ENCODE data around the gene NFKBIA.

DNA sequence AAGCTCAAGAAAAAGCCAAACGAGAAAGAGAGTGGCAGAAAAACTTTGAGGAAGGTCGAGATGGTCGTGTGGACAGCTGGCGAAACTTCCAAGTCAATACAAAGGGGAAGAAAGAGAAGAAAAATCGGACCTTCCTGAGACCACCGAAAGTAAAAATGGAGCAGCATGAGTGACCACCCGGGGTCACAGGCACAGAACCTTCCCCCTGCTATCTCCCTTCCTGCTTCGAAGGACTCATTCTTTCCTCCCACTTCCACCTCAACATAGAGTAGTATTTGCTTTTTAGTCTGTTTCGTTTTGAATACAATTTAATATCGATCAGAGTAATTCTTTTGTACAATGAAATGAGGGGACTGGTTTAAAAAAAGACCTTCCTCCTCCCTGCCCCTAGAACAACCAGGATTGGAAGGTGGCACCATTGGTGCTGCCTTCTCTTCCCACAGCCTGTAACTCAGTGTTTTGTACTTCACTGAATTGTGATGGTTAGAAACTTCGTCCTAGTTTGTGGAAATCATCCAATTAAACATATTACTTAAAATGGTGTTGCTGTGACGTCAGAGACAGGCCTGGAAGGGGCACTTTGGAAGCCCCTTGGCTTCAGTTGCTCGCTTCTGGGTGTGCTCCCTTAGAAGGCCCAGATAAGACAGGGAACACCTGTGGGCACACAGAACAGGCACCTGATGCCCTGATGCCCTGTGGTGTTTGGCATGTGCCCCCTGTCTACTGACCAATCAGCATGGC, 26.1 kb upstream of the NFKBIA start:
- TF ChIP-seq, protein P1, sequence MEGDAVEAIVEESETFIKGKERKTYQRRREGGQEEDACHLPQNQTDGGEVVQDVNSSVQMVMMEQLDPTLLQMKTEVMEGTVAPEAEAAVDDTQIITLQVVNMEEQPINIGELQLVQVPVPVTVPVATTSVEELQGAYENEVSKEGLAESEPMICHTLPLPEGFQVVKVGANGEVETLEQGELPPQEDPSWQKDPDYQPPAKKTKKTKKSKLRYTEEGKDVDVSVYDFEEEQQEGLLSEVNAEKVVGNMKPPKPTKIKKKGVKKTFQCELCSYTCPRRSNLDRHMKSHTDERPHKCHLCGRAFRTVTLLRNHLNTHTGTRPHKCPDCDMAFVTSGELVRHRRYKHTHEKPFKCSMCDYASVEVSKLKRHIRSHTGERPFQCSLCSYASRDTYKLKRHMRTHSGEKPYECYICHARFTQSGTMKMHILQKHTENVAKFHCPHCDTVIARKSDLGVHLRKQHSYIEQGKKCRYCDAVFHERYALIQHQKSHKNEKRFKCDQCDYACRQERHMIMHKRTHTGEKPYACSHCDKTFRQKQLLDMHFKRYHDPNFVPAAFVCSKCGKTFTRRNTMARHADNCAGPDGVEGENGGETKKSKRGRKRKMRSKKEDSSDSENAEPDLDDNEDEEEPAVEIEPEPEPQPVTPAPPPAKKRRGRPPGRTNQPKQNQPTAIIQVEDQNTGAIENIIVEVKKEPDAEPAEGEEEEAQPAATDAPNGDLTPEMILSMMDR (IDR thresholded peaks at IDR 0.05), result no peak
- TF ChIP-seq SIN3A (IDR thresholded peaks at IDR 0.05; ENCODE audit: borderline replicate concordance, insufficient read depth, low read depth, low read length) (no peak), POLR2AphosphoS5 (IDR thresholded peaks at IDR 0.05; ENCODE audit: low read depth, low read length) (no peak)
- TF ChIP-seq, protein P2, sequence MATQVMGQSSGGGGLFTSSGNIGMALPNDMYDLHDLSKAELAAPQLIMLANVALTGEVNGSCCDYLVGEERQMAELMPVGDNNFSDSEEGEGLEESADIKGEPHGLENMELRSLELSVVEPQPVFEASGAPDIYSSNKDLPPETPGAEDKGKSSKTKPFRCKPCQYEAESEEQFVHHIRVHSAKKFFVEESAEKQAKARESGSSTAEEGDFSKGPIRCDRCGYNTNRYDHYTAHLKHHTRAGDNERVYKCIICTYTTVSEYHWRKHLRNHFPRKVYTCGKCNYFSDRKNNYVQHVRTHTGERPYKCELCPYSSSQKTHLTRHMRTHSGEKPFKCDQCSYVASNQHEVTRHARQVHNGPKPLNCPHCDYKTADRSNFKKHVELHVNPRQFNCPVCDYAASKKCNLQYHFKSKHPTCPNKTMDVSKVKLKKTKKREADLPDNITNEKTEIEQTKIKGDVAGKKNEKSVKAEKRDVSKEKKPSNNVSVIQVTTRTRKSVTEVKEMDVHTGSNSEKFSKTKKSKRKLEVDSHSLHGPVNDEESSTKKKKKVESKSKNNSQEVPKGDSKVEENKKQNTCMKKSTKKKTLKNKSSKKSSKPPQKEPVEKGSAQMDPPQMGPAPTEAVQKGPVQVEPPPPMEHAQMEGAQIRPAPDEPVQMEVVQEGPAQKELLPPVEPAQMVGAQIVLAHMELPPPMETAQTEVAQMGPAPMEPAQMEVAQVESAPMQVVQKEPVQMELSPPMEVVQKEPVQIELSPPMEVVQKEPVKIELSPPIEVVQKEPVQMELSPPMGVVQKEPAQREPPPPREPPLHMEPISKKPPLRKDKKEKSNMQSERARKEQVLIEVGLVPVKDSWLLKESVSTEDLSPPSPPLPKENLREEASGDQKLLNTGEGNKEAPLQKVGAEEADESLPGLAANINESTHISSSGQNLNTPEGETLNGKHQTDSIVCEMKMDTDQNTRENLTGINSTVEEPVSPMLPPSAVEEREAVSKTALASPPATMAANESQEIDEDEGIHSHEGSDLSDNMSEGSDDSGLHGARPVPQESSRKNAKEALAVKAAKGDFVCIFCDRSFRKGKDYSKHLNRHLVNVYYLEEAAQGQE (IDR thresholded peaks at IDR 0.05; ENCODE audit: insufficient read depth in 1 of 2, low read depth in 2 of 2, low read length in 1 of 2), result no peak

All from Panc1 (cell line).